Activated CD4-positive, alpha-beta memory T cell treated with anti-CD3 and anti-CD28 coated beads for 36 hours (primary cell): Measurements from ENCODE around the gene LY86. TPM values are rescaled to one million over a fixed set of nuclear protein-coding genes. Genes with fewer than 3 reads are reported as not detected.

Experiments used
- CTCF ChIA-PET: fragments of 350-600 bp; sonication (Branson Sonifier 250); formaldehyde crosslinking; loops from one replicate; lab custom pipeline; 2021; ENCODE audit warnings: antibody characterized with exemption, inconsistent platforms; lab: Charles Lee
- POLR2A ChIA-PET: fragments of 350-600 bp; sonication (Branson Sonifier 250); formaldehyde crosslinking; loops from one replicate; lab custom pipeline; 2021; ENCODE audit warnings: antibody characterized with exemption; lab: Charles Lee
- DNase-seq: peaks from one replicate; pipeline ENCODE4 v3.0.0-alpha.2; 2020
- H3K27ac Mint-ChIP-seq: one replicate; pipeline ENCODE4 v1.8.0; 2021; ENCODE audit warnings: mixed read lengths
- H3K27me3 Mint-ChIP-seq: one replicate; pipeline ENCODE4 v1.8.0; 2021; ENCODE audit warnings: mixed read lengths
- H3K36me3 Mint-ChIP-seq: one replicate; pipeline ENCODE4 v1.8.0; 2021; ENCODE audit warnings: mixed read lengths
- H3K4me1 Mint-ChIP-seq: one replicate; pipeline ENCODE4 v1.8.0; 2021; ENCODE audit warnings: low read depth, mixed read lengths
- H3K4me3 Mint-ChIP-seq: one replicate; pipeline ENCODE4 v1.8.0; 2021; ENCODE audit warnings: mild to moderate bottlenecking, mixed read lengths
- H3K9me3 Mint-ChIP-seq: one replicate; pipeline ENCODE4 v1.8.0; 2021; ENCODE audit warnings: mixed read lengths
- intact Hi-C: fragments of 100-400 bp; cut with micrococcal nuclease; formaldehyde crosslinking; loops from one replicate; pipeline ENCODE4 v1.15.1; 2023
- total RNA-seq, 2 experiments: library from RNA; stranded (reverse); gene quantifications; one replicate each; pipeline ENCODE4 v1.2.3, GENCODE V29; 2021

Gene LY86
- total RNA-seq, 2 experiments from 2014 or later = 0.24 to 0.64 TPM

DNA sequence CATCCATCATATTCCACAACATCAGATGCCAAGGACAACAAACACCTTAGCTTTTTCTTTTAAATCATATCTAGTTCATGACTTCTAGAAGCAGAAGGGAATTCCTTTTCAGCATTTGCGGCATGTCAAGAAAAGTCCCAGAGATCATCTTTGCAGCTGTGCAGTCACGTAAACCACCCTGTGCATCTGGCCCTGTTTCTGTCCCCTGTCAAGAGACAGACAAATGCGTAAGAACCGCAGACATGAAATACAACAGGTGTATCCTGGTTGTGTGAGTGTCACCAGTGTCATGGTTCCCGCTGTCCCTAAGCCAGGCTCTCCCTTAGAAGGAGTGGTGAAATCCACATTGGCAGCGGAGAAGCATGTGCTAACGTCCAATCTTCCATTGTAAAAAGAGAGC is 28.1 kb downstream of the LY86 start:
- Mint-ChIP-seq H3K27ac (no peak overlapping the region), H3K36me3 (no peaks in the 10 kb centered on the region), H3K4me1 (peaks cover 28% of the 10 kb centered on the region), H3K27me3 (no peaks in the 10 kb centered on the region), H3K9me3 (peaks cover 5% of the 10 kb centered on the region), H3K4me3 (no peak overlapping the region)
- CTCF ChIA-PET = no interaction called here
- intact Hi-C loops = no loop called here
- POLR2A ChIA-PET = no interaction called here
- DNase-seq = no peak

DNA sequence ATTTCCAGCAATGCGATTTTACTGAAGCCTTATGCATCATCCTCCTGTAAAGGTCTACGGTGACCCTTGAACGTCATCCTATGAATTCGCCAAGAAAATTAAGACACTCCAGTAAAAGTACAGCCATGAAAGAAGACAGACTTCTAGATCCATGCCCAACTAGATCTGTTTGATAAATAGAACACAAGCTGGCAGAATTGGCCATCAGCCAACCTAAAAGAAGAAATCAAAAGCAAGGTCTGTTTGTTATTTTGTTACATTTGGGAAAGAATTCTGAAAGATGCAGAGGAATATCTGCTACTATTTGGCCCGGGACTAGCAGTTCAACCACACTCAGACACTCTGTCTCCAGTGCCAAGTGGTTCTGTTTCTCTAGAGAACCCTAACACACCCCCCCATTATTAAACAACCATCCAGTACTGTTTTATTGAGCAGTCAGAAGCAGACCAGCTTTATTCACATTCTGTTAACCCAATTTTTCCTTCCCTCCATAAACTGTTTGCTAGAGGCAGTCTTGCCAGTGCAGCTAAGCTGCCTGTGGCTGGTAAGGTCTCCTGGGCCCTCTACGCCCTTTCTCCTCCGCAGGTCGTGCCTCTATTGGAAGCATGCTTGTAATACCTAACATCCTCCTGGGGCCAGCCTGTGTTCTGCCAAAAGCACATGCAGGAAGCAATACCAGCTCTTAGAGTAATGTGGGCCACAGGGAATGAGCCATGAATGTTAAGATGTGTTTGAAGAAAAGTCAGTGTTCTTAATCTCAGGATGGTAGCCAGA is 30.7 kb downstream of the LY86 start:
- H3K9me3 Mint-ChIP-seq = no peaks in the 10 kb centered on the region
- ChIA-PET CTCF (no interaction called here), POLR2A (no interaction called here)
- no peaks in the 10 kb centered on the region for H3K27me3 Mint-ChIP-seq
- peaks cover 10% of the 10 kb centered on the region for H3K4me1 Mint-ChIP-seq
- no peaks in the 10 kb centered on the region for H3K36me3 Mint-ChIP-seq
- intact Hi-C loops = no loop called here
- no peak overlapping the region for H3K4me3 Mint-ChIP-seq
- no peak overlapping the region for H3K27ac Mint-ChIP-seq
- no peak for DNase-seq

DNA sequence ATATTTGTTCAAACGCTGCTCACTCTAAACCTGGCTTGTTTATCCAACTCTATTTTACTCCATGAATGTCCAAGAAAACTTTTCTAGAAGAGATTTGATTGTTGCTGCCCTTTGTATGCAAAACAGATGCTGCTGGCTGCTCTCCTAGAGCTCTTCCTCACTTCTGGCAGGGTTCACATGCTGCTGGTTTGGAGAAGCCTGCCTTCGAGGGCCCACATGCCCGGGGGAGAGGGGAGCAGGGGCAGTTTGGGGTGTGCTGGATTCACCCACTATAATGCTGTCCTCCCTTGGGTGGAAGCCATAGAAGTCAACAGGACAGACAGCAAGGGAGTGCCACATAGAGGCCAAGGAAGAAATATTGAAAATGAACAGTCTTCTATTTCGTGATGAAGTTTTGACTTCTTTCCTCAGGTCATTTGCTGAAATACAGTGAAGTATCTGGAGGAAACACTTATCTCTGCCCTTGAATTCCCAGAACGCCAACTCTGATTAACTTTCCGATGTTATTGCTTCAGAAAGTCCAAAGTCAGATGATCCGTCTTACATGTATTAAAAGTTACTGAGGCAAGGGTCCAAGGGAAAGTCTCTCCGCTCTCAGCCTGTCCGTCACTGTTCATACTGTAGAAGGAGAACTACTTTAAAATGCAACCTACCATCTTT is 32.4 kb downstream of the LY86 start:
- POLR2A ChIA-PET = no interaction called here
- Mint-ChIP-seq H3K27me3 (no peaks in the 10 kb centered on the region), H3K9me3 (no peaks in the 10 kb centered on the region), H3K4me3 (no peak overlapping the region), H3K4me1 (peaks cover 4% of the 10 kb centered on the region), H3K36me3 (no peaks in the 10 kb centered on the region), H3K27ac (no peak overlapping the region)
- CTCF ChIA-PET = no interaction called here
- no peak for DNase-seq
- intact Hi-C loops = no loop called here

DNA sequence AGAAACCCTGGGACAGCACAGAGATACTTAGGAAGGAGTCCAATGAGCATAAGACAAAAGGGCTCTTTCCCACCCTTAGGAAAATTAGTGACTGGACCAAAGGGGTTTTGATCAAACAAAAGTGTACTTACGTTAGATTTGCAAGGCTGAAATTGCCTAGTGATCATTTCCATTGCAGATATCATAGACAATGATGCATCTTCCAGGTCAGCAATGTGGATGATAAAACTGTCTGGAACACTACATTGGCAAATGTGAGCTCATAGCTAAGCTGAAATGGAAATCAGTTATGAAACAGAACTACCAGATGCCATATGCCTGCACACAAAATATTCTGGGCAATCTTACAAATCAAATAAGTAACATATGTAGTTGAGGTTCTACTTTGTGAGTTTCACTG is 34.0 kb downstream of the LY86 start:
- Mint-ChIP-seq H3K4me3 (no peak overlapping the region), H3K4me1 (peaks cover 4% of the 10 kb centered on the region), H3K27ac (no peak overlapping the region), H3K36me3 (no peaks in the 10 kb centered on the region), H3K9me3 (no peaks in the 10 kb centered on the region), H3K27me3 (no peaks in the 10 kb centered on the region)
- intact Hi-C loops = no loop called here
- ChIA-PET POLR2A (no interaction called here), CTCF (no interaction called here)
- no peak for DNase-seq

DNA sequence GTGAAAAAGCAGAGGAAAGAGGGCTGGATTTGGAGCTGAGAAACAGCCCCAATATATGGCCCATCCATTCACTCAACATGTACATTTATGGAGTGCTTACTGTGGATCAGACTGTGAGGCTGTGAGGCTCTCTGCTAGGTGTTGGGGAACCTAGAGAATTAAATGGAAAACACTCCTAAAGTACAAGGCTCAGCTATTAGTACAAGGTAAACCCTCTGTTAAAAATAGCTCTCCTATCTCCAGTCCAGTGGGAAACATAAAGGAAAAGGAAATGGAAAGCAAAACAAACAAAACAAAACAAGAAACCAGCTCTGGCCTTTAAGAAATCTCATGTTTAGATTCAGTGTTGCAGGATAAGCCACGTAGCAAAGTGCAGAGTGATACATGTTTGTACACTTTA is 35.0 kb downstream of the LY86 start:
- intact Hi-C loops = no loop called here
- POLR2A ChIA-PET = no interaction called here
- H3K9me3 Mint-ChIP-seq = no peaks in the 10 kb centered on the region
- CTCF ChIA-PET = no interaction called here
- no peak overlapping the region for H3K4me3 Mint-ChIP-seq
- no peak overlapping the region for H3K27ac Mint-ChIP-seq
- no peak for DNase-seq
- peaks cover 9% of the 10 kb centered on the region for H3K4me1 Mint-ChIP-seq
- no peaks in the 10 kb centered on the region for H3K36me3 Mint-ChIP-seq
- no peaks in the 10 kb centered on the region for H3K27me3 Mint-ChIP-seq

DNA sequence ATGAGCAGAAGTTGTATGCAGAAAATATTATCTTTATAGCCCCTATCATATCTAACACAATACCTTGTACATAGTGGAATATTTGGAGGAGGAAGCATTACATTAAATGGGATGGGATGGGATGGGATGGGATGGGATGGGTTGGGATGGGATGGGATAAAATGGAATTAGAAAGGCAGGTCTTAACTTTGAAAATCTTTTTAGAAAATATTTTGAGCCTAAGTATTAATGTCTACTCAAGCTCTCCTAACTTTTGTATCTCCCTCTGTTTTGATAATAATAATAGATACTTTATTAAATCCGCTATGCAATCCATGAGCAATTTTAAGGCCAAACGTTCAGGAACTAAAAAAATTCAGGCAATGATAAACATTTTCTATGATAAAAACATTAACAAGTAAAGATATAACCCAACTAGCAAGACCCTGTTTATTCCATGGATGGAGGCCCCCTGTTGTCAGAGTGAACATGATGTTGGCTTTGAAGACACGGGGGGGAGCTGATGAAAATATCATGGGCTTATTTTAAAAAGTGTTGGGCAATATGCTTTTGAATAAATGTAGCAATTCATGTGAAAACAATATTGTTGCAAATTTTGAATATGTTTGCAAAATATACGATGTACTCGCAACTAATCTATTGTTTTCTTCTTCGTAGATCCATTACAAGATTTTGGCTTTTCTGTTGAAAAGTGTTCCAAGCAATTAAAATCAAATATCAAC is 35.9 kb downstream of the LY86 start:
- H3K4me3 Mint-ChIP-seq = no peak overlapping the region
- DNase-seq = no peak
- H3K27me3 Mint-ChIP-seq = no peaks in the 10 kb centered on the region
- H3K36me3 Mint-ChIP-seq = no peaks in the 10 kb centered on the region
- H3K9me3 Mint-ChIP-seq = no peaks in the 10 kb centered on the region
- peaks cover 9% of the 10 kb centered on the region for H3K4me1 Mint-ChIP-seq
- H3K27ac Mint-ChIP-seq = no peak overlapping the region
- ChIA-PET POLR2A (no interaction called here), CTCF (no interaction called here)
- intact Hi-C loops = no loop called here

DNA sequence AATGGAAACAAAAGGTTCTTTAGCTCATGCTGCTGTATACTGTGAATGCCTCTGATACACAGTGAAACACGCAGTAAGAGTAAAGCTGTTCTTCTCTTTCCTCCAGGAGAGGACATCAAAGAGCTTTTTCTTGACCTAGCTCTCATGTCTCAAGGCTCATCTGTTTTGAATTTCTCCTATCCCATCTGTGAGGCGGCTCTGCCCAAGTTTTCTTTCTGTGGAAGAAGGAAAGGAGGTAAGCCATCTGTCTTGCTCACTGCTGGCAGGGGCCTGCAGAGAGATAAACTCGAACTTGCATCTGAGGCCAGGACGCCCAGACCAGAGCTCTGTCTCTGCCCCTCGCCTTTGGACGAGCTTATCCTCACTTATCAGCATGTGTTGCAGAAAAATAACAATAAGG is 37.7 kb downstream of the LY86 start:
- Mint-ChIP-seq H3K4me3 (no peak overlapping the region), H3K36me3 (no peaks in the 10 kb centered on the region), H3K9me3 (no peaks in the 10 kb centered on the region), H3K4me1 (peaks cover 9% of the 10 kb centered on the region), H3K27me3 (no peaks in the 10 kb centered on the region), H3K27ac (no peak overlapping the region)
- POLR2A ChIA-PET = no interaction called here
- CTCF ChIA-PET = interaction anchor here (1.2 kb wide), 1 partner anchor 69 kb away, joined by 4 read pairs; no protein-coding TSS in a partner anchor
- DNase-seq = no peak
- intact Hi-C loops = no loop called here

DNA sequence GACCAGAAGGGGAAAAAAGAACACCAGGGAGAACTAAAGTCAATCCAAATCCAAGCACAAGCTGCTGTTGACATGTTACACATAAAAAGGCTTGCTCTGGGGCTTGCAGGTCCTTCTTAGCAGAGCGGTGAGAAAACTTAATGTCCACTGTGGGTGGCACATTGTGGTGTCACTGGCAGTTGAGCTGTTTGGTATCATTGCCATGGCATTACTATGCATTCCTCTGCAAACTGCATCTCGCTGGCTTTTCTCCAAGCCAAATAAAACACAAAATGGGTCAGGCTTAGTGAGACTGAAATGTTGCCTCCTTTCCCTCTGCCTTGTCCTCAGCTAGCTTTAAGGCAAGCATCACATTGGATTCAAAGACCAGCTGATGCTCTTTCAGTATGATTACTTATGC is 40.9 kb downstream of the LY86 start:
- intact Hi-C loops = no loop called here

DNA sequence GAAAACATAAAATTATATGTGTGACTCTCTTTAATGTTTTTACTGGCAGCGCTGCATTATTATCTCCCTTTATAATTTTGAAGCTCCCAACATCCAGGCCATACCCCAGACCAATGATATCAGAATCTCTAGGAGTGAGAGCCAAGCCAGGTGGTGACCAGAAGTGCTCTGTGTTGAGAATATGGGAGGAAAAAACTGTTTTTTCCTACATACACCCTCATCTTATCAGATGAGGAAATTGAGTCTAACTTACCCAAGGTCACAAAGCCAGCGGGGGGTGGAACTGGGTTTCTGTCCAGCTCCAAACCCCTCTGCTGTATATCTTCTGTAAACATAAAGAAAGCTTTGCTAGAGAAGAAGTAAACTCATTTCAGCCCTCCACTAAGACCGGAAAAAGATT is 42.5 kb downstream of the LY86 start:
- CTCF ChIA-PET = no interaction called here
- Mint-ChIP-seq H3K36me3 (no peaks in the 10 kb centered on the region), H3K27ac (no peak overlapping the region), H3K27me3 (no peaks in the 10 kb centered on the region), H3K4me3 (no peak overlapping the region), H3K4me1 (peaks cover 18% of the 10 kb centered on the region), H3K9me3 (no peaks in the 10 kb centered on the region)
- intact Hi-C loops = no loop called here
- POLR2A ChIA-PET = no interaction called here
- no peak for DNase-seq

More for the DNA sequence above, 40.9 kb downstream of the LY86 start:
- POLR2A ChIA-PET = no interaction called here
- Mint-ChIP-seq H3K4me1 (peaks cover 12% of the 10 kb centered on the region), H3K27ac (no peak overlapping the region), H3K4me3 (no peak overlapping the region), H3K9me3 (no peaks in the 10 kb centered on the region), H3K27me3 (no peaks in the 10 kb centered on the region), H3K36me3 (no peaks in the 10 kb centered on the region)
- CTCF ChIA-PET = no interaction called here
- DNase-seq = no peak

DNA sequence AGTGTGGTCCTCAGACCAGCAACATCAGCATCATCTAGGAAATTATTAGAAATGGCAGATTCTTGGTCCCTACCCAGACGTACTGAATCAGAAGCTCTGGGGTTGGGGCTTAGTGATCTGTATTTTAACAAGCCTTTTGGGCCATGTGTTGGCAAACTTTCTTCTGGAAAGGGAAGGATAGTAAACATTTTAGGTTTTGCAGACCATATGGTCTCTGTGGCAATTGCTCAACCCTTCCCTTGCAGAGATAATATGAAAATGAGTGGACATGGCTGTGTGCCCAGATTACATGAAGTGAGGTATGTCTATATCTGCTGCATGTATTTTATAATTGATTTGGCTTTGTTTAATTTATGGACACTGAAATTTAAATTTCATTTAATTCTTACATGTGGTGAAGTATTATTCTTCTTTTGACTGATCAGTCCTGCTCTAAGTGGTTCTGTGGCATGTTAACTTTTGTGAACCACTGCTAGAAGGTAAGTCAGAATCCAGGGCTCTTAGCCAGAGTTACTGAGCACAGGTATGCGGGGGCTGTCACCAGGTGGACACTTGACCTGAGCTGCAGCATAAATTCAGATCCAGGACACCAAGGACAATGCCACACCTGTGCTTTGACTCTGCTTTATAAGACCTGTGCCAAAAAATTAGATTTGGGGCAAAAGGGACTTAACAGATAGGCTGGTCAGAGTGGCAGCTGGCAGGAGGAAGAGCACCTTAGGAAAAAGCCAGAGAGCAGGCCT is 43.2 kb downstream of the LY86 start:
- Mint-ChIP-seq H3K27ac (no peak overlapping the region), H3K27me3 (no peaks in the 10 kb centered on the region), H3K4me1 (peaks cover 18% of the 10 kb centered on the region), H3K4me3 (no peak overlapping the region), H3K36me3 (no peaks in the 10 kb centered on the region), H3K9me3 (no peaks in the 10 kb centered on the region)
- ChIA-PET POLR2A (no interaction called here), CTCF (no interaction called here)
- intact Hi-C loops = no loop called here
- DNase-seq = no peak

DNA sequence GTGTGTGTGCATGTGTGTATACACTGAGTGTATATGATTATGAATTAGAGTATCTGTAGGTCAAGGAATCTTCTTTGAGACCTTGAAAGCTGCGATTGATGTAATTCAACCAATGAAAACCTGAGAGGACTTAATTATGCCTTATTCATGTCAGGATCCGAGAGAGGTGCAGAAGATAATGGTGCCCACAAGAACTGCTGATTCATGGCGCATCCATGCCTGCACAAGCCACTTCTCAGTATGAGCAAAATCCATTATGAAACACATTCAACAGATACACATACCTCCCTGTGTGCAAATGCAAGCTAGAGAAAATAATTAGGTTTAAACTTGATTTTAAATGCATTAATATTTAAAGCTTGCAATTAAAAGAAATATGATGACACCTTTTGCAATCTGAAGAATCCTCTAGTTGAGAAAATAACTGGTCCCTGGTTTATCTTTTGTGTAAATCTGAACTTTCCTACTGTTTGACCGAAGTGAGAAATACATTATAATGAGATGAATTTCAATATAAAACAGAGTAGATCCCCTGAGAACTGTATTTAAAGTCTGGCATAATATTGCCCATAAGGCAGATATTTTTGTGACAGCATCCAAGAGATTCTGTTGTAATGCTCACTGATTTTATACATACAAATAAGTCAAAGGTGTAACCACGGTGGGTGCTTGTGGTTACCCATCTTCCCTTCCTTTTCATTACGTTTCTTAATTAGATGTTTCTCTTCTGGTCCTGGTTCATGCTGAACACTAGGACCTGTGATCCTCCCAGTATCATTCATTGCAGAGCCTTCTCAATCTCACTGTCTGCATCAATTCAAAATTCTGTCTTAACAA is 45.6 kb downstream of the LY86 start:
- no peak overlapping the region for H3K4me3 Mint-ChIP-seq
- no peak for DNase-seq
- H3K4me1 Mint-ChIP-seq = peaks cover 12% of the 10 kb centered on the region
- CTCF ChIA-PET = no interaction called here
- no peaks in the 10 kb centered on the region for H3K27me3 Mint-ChIP-seq
- H3K9me3 Mint-ChIP-seq = no peaks in the 10 kb centered on the region
- H3K27ac Mint-ChIP-seq = no peak overlapping the region
- intact Hi-C loops = no loop called here
- no peaks in the 10 kb centered on the region for H3K36me3 Mint-ChIP-seq
- POLR2A ChIA-PET = no interaction called here
